CD4-positive, alpha-beta memory T cell (primary cell): ENCODE data around the gene KIF22. TPM values are rescaled to one million over a fixed set of nuclear protein-coding genes. Genes with fewer than 3 reads are reported as not detected.
"Not testable (repeated sequence)": the region's sequence is repeated elsewhere in the genome, so short reads cannot be mapped to it uniquely, and the experiment has no call there.

Experiments used
- CTCF ChIA-PET: fragments of 350-600 bp; sonication (Branson Sonifier 250); formaldehyde crosslinking; loops from one replicate; lab custom pipeline; 2021; ENCODE audit warnings: inconsistent platforms; ENCODE audit not compliant: partially characterized antibody; lab: Charles Lee
- POLR2A ChIA-PET: fragments of 350-600 bp; sonication (Branson Sonifier 250); formaldehyde crosslinking; loops from one replicate; lab custom pipeline; 2021; ENCODE audit not compliant: partially characterized antibody; lab: Charles Lee
- DNase-seq, 5 donors: peaks; one replicate each; pipeline versions ENCODE4 v3.0.0 to v3.0.0-alpha.2; 2020 to 2022; ENCODE audit warnings: mixed read lengths in 1 of 5
- H3K27ac ChIP-seq: one replicate; pipeline ENCODE4 v1.7.0; 2013; ENCODE audit warnings: low read depth, low read length
- H3K27me3 ChIP-seq: 2 replicates; pipeline ENCODE4 v1.7.0; 2013; ENCODE audit warnings: mild to moderate bottlenecking, low read length, moderate library complexity; ENCODE audit not compliant: insufficient read depth
- H3K36me3 ChIP-seq: 2 replicates; pipeline ENCODE4 v1.7.0; 2013; ENCODE audit warnings: mild to moderate bottlenecking, low read length, moderate library complexity; ENCODE audit not compliant: insufficient read depth
- H3K4me1 ChIP-seq: 2 replicates; pipeline ENCODE4 v1.7.0; 2013; ENCODE audit warnings: mild to moderate bottlenecking, low read length, moderate library complexity; ENCODE audit not compliant: insufficient read depth
- H3K4me3 ChIP-seq, 2 donors: one replicate each; pipeline ENCODE4 v1.7.0; 2013; ENCODE audit warnings: low read length in 2 of 2, mild to moderate bottlenecking in 1 of 2
- H3K9me3 ChIP-seq, 2 donors: one replicate each; pipeline ENCODE4 v1.7.0; 2013; ENCODE audit warnings: low read length in 2 of 2, control low read depth in 1 of 2; ENCODE audit not compliant: control insufficient read depth in 1 of 2
- H3K27ac Mint-ChIP-seq, 7 donors: one replicate each; pipeline ENCODE4 v1.8.0; 2020 to 2021; ENCODE audit warnings: mixed read lengths in 7 of 7, mild to moderate bottlenecking in 6 of 7, inconsistent platforms in 3 of 7, moderate library complexity in 3 of 7
- H3K27me3 Mint-ChIP-seq, 2 donors: one replicate each; pipeline ENCODE4 v1.8.0; 2020 to 2021; ENCODE audit warnings: mixed read lengths in 2 of 2
- H3K36me3 Mint-ChIP-seq, 2 donors: one replicate each; pipeline ENCODE4 v1.8.0; 2020 to 2021; ENCODE audit warnings: mixed read lengths in 2 of 2, inconsistent platforms in 1 of 2, mild to moderate bottlenecking in 1 of 2
- H3K4me1 Mint-ChIP-seq, 4 donors: one replicate each; pipeline ENCODE4 v1.8.0; 2020 to 2021; ENCODE audit warnings: mixed read lengths in 4 of 4, mild to moderate bottlenecking in 1 of 4
- H3K4me3 Mint-ChIP-seq, 8 donors: one replicate each; pipeline ENCODE4 v1.8.0; 2020 to 2021; ENCODE audit warnings: mixed read lengths in 8 of 8, mild to moderate bottlenecking in 7 of 8, moderate library complexity in 6 of 8, inconsistent platforms in 3 of 8
- H3K9me3 Mint-ChIP-seq, 8 donors: one replicate each; pipeline ENCODE4 v1.8.0; 2020 to 2021; ENCODE audit warnings: mixed read lengths in 8 of 8, mild to moderate bottlenecking in 5 of 8, inconsistent platforms in 3 of 8, moderate library complexity in 1 of 8
- intact Hi-C: fragments of 100-400 bp; cut with micrococcal nuclease; formaldehyde crosslinking; loops from one replicate; pipeline ENCODE4 v1.15.1; 2023
- polyA plus RNA-seq, 2 donors: library from polyadenylated mRNA; unstranded; fragments of 300-500 nt; fragmentation: Illumina TruSeq; gene quantifications; one replicate each; pipeline ENCODE4 v1.2.3, GENCODE V29; 2021
- total RNA-seq, 2 experiments: library from RNA; stranded (reverse); gene quantifications; one replicate each; pipeline ENCODE4 v1.2.3, GENCODE V29; 2021

KIF22 gene
- total and polyA plus RNA-seq, 4 experiments from 2014 or later, result 35.7 to 98.6 (median 71.8) TPM

GRCh38 chr16:29784901-29785500 is 5.5 kb upstream of the KIF22 start:
- peak overlapping the region; percentile 57 to 86 (median 78) for H3K4me3 Mint-ChIP-seq
- Histone ChIP-seq H3K4me1 (peaks cover 25% of the 10 kb centered on the region), H3K36me3 (no peaks in the 10 kb centered on the region), H3K9me3 (no peaks in the 10 kb centered on the region), H3K4me3 (peak overlapping the region in 1 of 2 donors; percentile 44), H3K27me3 (no peaks in the 10 kb centered on the region), H3K27ac (peak overlapping the region; percentile 47)
- H3K27ac Mint-ChIP-seq, result peak overlapping the region; percentile 33 to 92 (median 87)
- ChIA-PET CTCF (interaction anchor here (0.6 to 4.8 kb wide), 32 partner anchors 10 to 272 kb away, joined by 3 to 57 read pairs (median 5); partner anchors contain the start of genes C16orf54 and PAGR1), POLR2A (interaction anchor here (0.6 to 4.6 kb wide), 24 partner anchors 10 to 141 kb away, joined by 3 to 93 read pairs (median 6); partner anchors contain the start of genes C16orf54, KCTD13, MAZ and PAGR1)
- no peaks in the 10 kb centered on the region for H3K27me3 Mint-ChIP-seq
- H3K9me3 Mint-ChIP-seq, result peaks cover 0 to 7% (median 0%) of the 10 kb centered on the region in 8 donors
- H3K36me3 Mint-ChIP-seq, result no peaks in the 10 kb centered on the region
- intact Hi-C loops, result loop anchor here (1.0 kb wide), 2 partner anchors 75 to 83 kb away; no protein-coding TSS in a partner anchor
- DNase-seq, result peak; percentile 70 to 77 (median 74)
- H3K4me1 Mint-ChIP-seq, result peaks cover 12 to 30% (median 24%) of the 10 kb centered on the region in 4 donors

GRCh38 chr16:29787155-29787554 is 3.4 kb upstream of the KIF22 start:
- H3K36me3 ChIP-seq, H3K9me3 Mint-ChIP-seq, H3K27me3 ChIP-seq, H3K4me3 Mint-ChIP-seq, H3K27me3 Mint-ChIP-seq, H3K4me3 ChIP-seq, DNase-seq, H3K9me3 ChIP-seq, intact Hi-C loops, H3K27ac ChIP-seq: not testable (repeated sequence)
- H3K4me1 ChIP-seq, result peaks cover 36% of the 10 kb centered on the region
- Mint-ChIP-seq H3K36me3 (peaks cover 0 to 15% of the 10 kb centered on the region in 2 donors), H3K27ac (peak overlapping the region in 2 of 7 donors; percentile 30 to 47), H3K4me1 (peaks cover 22 to 52% (median 37%) of the 10 kb centered on the region in 4 donors)
- POLR2A ChIA-PET, result interaction anchor here (1.0 to 4.6 kb wide), 3 partner anchors 24 to 85 kb away, joined by 4 to 93 read pairs (median 4); partner anchors contain the start of gene C16orf54
- CTCF ChIA-PET, result interaction anchor here (2.3 to 4.8 kb wide), 7 partner anchors 17 to 86 kb away, joined by 7 to 57 read pairs (median 35); partner anchors contain the start of gene C16orf54

GRCh38 chr16:29789775-29790182 is 772 bp upstream of the KIF22 start:
- no peak for DNase-seq
- Mint-ChIP-seq H3K9me3 (no peaks in the 10 kb centered on the region), H3K27ac (peak overlapping the region; percentile 96 to 99 (median 98)), H3K36me3 (peaks cover 0 to 21% of the 10 kb centered on the region in 2 donors), H3K4me3 (peak overlapping the region; percentile 97 to 100 (median 99)), H3K4me1 (peaks cover 31 to 60% (median 45%) of the 10 kb centered on the region in 4 donors), H3K27me3 (no peaks in the 10 kb centered on the region)
- Histone ChIP-seq H3K4me1 (peaks cover 47% of the 10 kb centered on the region), H3K27me3 (no peaks in the 10 kb centered on the region), H3K9me3 (no peaks in the 10 kb centered on the region), H3K4me3 (peak overlapping the region; percentile 47 to 86), H3K36me3 (no peaks in the 10 kb centered on the region), H3K27ac (peak overlapping the region; percentile 80)
- ChIA-PET POLR2A (interaction anchor here (0.7 to 12.0 kb wide), 34 partner anchors 18 to 394 kb away, joined by 3 to 522 read pairs (median 5); partner anchors contain the start of genes C16orf54, CDIPT, CORO1A and HIRIP3), CTCF (interaction anchor here (1.1 to 7.5 kb wide), 22 partner anchors 9 to 89 kb away, joined by 3 to 59 read pairs (median 8); partner anchors contain the start of genes C16orf54, MVP and PAGR1)
- intact Hi-C loops, result loop anchor here (1.0 kb wide), 6 partner anchors 16 to 207 kb away; partner anchors contain the start of genes INO80E and PAGR1

- peak in 3 of 5 donors; percentile 20 to 26 (median 23) for DNase-seq
- Mint-ChIP-seq H3K36me3 (peaks cover 0 to 32% of the 10 kb centered on the region in 2 donors), H3K4me3 (peak overlapping the region; percentile 97 to 100 (median 99)), H3K9me3 (no peaks in the 10 kb centered on the region), H3K27me3 (no peaks in the 10 kb centered on the region), H3K4me1 (peaks cover 27 to 59% (median 40%) of the 10 kb centered on the region in 4 donors), H3K27ac (peak overlapping the region; percentile 96 to 99 (median 98))
- Histone ChIP-seq H3K36me3 (peaks cover 4% of the 10 kb centered on the region), H3K27me3 (no peaks in the 10 kb centered on the region), H3K9me3 (no peaks in the 10 kb centered on the region), H3K27ac (peak overlapping the region; percentile 79), H3K4me3 (peak overlapping the region; percentile 90 to 98), H3K4me1 (peaks cover 39% of the 10 kb centered on the region)
- intact Hi-C loops, result loop anchor here (1.0 kb wide), 6 partner anchors 14 to 205 kb away; partner anchors contain the start of genes INO80E and PAGR1
- CTCF ChIA-PET, result interaction anchor here (1.2 to 7.5 kb wide), 14 partner anchors 11 to 90 kb away, joined by 3 to 59 read pairs (median 20); partner anchors contain the start of genes C16orf54 and PAGR1
- POLR2A ChIA-PET, result interaction anchor here (0.8 to 12.0 kb wide), 28 partner anchors 19 to 579 kb away, joined by 3 to 522 read pairs (median 6); partner anchors contain the start of genes C16orf54, CDIPT, CORO1A and HIRIP3
Measured at GRCh38 chr16:29790949-29791844, 646 bp downstream of the KIF22 start.

- DNase-seq, result no peak
- intact Hi-C loops, result no loop called here
- Histone ChIP-seq H3K4me3 (peak overlapping the region; percentile 90 to 98), H3K27ac (peak overlapping the region; percentile 79), H3K36me3 (peaks cover 10% of the 10 kb centered on the region), H3K9me3 (no peaks in the 10 kb centered on the region), H3K4me1 (peaks cover 39% of the 10 kb centered on the region), H3K27me3 (no peaks in the 10 kb centered on the region)
- Mint-ChIP-seq H3K9me3 (no peaks in the 10 kb centered on the region), H3K27me3 (no peaks in the 10 kb centered on the region), H3K4me1 (peaks cover 27 to 62% (median 40%) of the 10 kb centered on the region in 4 donors), H3K4me3 (peak overlapping the region; percentile 97 to 100 (median 99)), H3K36me3 (peaks cover 3 to 40% of the 10 kb centered on the region in 2 donors), H3K27ac (peak overlapping the region; percentile 96 to 99 (median 98))
- POLR2A ChIA-PET, result interaction anchor here (2.3 to 12.0 kb wide), 6 partner anchors 18 to 91 kb away, joined by 8 to 522 read pairs (median 102); partner anchors contain the start of genes C16orf54, MAZ, MVP and PAGR1
- CTCF ChIA-PET, result interaction anchor here (3.8 to 7.5 kb wide), 5 partner anchors 11 to 91 kb away, joined by 20 to 59 read pairs (median 26); partner anchors contain the start of gene PAGR1
Measured at GRCh38 chr16:29791845-29792807, 1.6 kb downstream of the KIF22 start.
